Loucy (cell line): Measurements from ENCODE around the gene GCK.
"Not testable (repeated sequence)": the region's sequence is repeated elsewhere in the genome, so short reads cannot be mapped to it uniquely, and the experiment has no call there.

Experiments
- H2AFZ ChIP-seq: fragments of 200-600 bp; sonication (generic); 2 replicates; pipeline ENCODE4 v1.6.0; 2016; ENCODE audit warnings: antibody characterized with exemption, mild to moderate bottlenecking, low read length, moderate library complexity
- H3F3A ChIP-seq: fragments of 200-600 bp; 2 replicates; pipeline ENCODE4 v1.6.0; 2016; ENCODE audit warnings: antibody characterized with exemption, low read depth, mild to moderate bottlenecking
- H3K27me3 ChIP-seq: fragments of 200-600 bp; sonication (generic); 2 replicates; pipeline ENCODE4 v1.6.1; 2014; ENCODE audit warnings: low read length, mild to moderate bottlenecking; ENCODE audit not compliant: insufficient read depth, poor library complexity, severe bottlenecking
- H3K36me3 ChIP-seq: fragments of 200-600 bp; sonication (generic); 2 replicates; pipeline ENCODE4 v1.6.1; 2016; ENCODE audit warnings: low read length; ENCODE audit not compliant: insufficient read depth
- H3K4me1 ChIP-seq: fragments of 200-600 bp; sonication (generic); 2 replicates; pipeline ENCODE4 v1.5.1; 2014; ENCODE audit warnings: low read length, mild to moderate bottlenecking; ENCODE audit not compliant: insufficient read depth, poor library complexity, severe bottlenecking
- H3K4me2 ChIP-seq: fragments of 200-600 bp; sonication (generic); 2 replicates; pipeline ENCODE4 v1.6.0; 2014; ENCODE audit warnings: antibody characterized with exemption, low read length, low read depth, mild to moderate bottlenecking; ENCODE audit not compliant: poor library complexity, severe bottlenecking
- H3K4me3 ChIP-seq: fragments of 200-600 bp; sonication (generic); 2 replicates; pipeline ENCODE4 v1.5.1; 2014; ENCODE audit warnings: low read length, mild to moderate bottlenecking, mixed read lengths; ENCODE audit not compliant: poor library complexity, severe bottlenecking
- H3K79me2 ChIP-seq: fragments of 200-600 bp; sonication (generic); 2 replicates; pipeline ENCODE4 v1.6.1; 2014; ENCODE audit warnings: low read length; ENCODE audit not compliant: insufficient read depth
- H3K9ac ChIP-seq: fragments of 200-600 bp; sonication (generic); 2 replicates; pipeline ENCODE4 v1.6.0; 2014; ENCODE audit warnings: mild to moderate bottlenecking, low read depth, low read length, moderate library complexity; ENCODE audit not compliant: poor library complexity, severe bottlenecking
- H3K9me2 ChIP-seq: fragments of 200-600 bp; sonication (generic); replicated peaks from 2 replicates; pipeline ENCODE4 v1.6.1; 2016; ENCODE audit warnings: low read depth, low read length, mixed read lengths
- H3K9me3 ChIP-seq: fragments of 200-600 bp; sonication (generic); 2 replicates; pipeline ENCODE4 v1.6.1; 2014; ENCODE audit warnings: mild to moderate bottlenecking, antibody characterized with exemption, low read length, low read depth; ENCODE audit not compliant: insufficient read depth
- H4K20me1 ChIP-seq: fragments of 200-600 bp; sonication (generic); 2 replicates; pipeline ENCODE4 v1.6.0; 2014; ENCODE audit warnings: antibody characterized with exemption, low read length, mild to moderate bottlenecking; ENCODE audit not compliant: insufficient read depth, poor library complexity, severe bottlenecking
- EZH2phosphoT487 ChIP-seq: fragments of 200-600 bp; IDR thresholded peaks from 2 replicates; pipeline ENCODE4 v1.6.1; 2018; ENCODE audit warnings: antibody characterized with exemption, mild to moderate bottlenecking, moderate library complexity, borderline replicate concordance
- TF ChIP-seq, protein P1 (sequence below): fragments of 200-600 bp; sonication (generic); conservative IDR thresholded peaks from 2 replicates; pipeline ENCODE4 v1.5.1; 2014; ENCODE audit warnings: mild to moderate bottlenecking, antibody characterized with exemption, low read length

The GCK gene

DNA sequence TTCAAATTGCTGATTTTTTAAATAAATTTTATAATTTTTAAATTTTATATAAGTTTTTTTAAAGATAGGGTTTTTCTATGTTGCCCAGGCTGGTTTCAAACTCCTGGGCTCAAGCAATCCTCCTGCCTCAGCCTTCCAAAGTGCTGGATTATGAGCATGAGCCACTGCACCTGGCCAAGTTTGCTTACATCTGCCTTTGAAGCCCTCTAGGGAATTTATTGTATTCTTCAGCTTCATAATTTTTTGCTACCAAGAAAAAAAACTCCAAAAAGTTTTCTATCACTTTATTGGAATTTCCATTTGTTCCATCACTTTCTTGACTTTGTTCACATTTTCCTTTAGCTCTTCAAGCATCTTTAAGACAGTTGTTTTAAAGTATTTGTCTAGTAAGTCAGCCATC, 62.1 kb downstream of the GCK start:
- no peak overlapping the region for H3K9ac ChIP-seq
- H3K79me2 ChIP-seq = peaks cover 12% of the 10 kb centered on the region
- no peak overlapping the region for H2AFZ ChIP-seq
- peaks cover 5% of the 10 kb centered on the region for H4K20me1 ChIP-seq
- H3F3A ChIP-seq = peaks cover 5% of the 10 kb centered on the region; the same call in 1 of the 2 replicates
- H3K4me2 ChIP-seq = no peak overlapping the region
- peaks cover 23% of the 10 kb centered on the region for H3K4me1 ChIP-seq
- no peak for TF ChIP-seq EZH2phosphoT487
- TF ChIP-seq, protein P1, sequence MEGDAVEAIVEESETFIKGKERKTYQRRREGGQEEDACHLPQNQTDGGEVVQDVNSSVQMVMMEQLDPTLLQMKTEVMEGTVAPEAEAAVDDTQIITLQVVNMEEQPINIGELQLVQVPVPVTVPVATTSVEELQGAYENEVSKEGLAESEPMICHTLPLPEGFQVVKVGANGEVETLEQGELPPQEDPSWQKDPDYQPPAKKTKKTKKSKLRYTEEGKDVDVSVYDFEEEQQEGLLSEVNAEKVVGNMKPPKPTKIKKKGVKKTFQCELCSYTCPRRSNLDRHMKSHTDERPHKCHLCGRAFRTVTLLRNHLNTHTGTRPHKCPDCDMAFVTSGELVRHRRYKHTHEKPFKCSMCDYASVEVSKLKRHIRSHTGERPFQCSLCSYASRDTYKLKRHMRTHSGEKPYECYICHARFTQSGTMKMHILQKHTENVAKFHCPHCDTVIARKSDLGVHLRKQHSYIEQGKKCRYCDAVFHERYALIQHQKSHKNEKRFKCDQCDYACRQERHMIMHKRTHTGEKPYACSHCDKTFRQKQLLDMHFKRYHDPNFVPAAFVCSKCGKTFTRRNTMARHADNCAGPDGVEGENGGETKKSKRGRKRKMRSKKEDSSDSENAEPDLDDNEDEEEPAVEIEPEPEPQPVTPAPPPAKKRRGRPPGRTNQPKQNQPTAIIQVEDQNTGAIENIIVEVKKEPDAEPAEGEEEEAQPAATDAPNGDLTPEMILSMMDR = no peak
- H3K4me3 ChIP-seq = no peak overlapping the region
- H3K9me3 ChIP-seq = no peaks in the 10 kb centered on the region
- H3K27me3 ChIP-seq = no peaks in the 10 kb centered on the region
- no peaks in the 10 kb centered on the region for H3K9me2 ChIP-seq
- no peaks in the 10 kb centered on the region for H3K36me3 ChIP-seq

DNA sequence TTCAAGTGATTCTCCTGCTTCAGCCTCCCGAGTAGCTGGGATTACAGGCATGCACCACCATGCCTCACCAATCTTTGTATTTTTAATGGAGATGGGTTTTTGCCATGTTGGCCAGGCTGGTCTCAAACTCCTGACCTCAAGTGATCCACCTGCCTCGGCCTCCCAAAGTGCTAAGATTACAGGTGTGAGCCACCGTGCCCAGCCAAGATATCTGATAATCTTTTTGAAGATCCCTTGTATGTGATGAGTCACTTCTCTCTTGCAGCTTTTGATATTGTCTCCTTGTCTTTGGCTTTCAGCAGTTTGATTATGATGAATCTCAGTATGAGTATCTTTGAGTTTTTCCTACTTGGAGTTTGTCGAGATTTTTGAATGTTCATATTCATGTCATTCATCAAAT, 62.7 kb downstream of the GCK start:
- Histone ChIP-seq H3K79me2 (peaks cover 18% of the 10 kb centered on the region), H3K4me1 (peaks cover 29% of the 10 kb centered on the region)
- H4K20me1 ChIP-seq = not testable (repeated sequence)

DNA sequence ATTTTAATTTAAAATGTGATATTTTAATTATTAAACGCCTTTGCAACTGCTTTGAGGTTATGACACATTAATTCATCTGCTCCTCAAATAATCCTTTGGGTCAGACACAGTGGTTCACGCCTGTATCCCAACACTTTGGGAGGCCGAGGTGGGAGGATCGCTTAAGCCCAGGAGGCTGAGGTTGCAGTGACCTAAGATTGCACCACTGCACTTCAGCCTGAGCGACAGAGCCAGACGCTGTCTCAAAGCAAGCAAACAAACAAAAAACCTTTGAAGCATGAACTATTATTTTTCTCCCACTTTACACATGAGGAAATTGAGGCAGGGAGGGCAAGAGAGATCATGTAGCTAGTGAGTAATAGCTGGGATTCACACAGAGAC, 64.4 kb downstream of the GCK start:
- H3K27me3 ChIP-seq = no peaks in the 10 kb centered on the region
- TF ChIP-seq EZH2phosphoT487 = no peak
- TF ChIP-seq, protein P1 = no peak
- H3K9me2 ChIP-seq = no peaks in the 10 kb centered on the region
- no peak overlapping the region for H2AFZ ChIP-seq
- peaks cover 35% of the 10 kb centered on the region for H3K79me2 ChIP-seq
- H4K20me1 ChIP-seq = peaks cover 6% of the 10 kb centered on the region
- peaks cover 5% of the 10 kb centered on the region; the same call in 1 of the 2 replicates for H3F3A ChIP-seq
- H3K4me1 ChIP-seq = peaks cover 47% of the 10 kb centered on the region
- H3K4me2 ChIP-seq = no peak overlapping the region
- no peak overlapping the region for H3K9ac ChIP-seq
- H3K4me3 ChIP-seq = no peak overlapping the region
- H3K9me3 ChIP-seq = no peaks in the 10 kb centered on the region
- peaks cover 6% of the 10 kb centered on the region; the same call in 1 of the 2 replicates for H3K36me3 ChIP-seq

More for the DNA sequence above, 62.7 kb downstream of the GCK start:
- not testable (repeated sequence) for H3F3A ChIP-seq, H3K27me3 ChIP-seq, H3K9me2 ChIP-seq, H3K9ac ChIP-seq, H3K4me3 ChIP-seq, H3K36me3 ChIP-seq, H2AFZ ChIP-seq, H3K9me3 ChIP-seq, H3K4me2 ChIP-seq
